ENCODE measurements around the gene INTS3. TPM values are rescaled to one million over a fixed set of nuclear protein-coding genes. Genes with fewer than 3 reads are reported as not detected.

Gene INTS3
- total and polyA plus RNA-seq, 2 of the 8 experiments (the other 6 are each of a cell fraction or from before 2014, with no cell fraction given), result 66.8 to 93.2 TPM

- H3K4me1 ChIP-seq (replicated peaks in 1 of 4; ENCODE audit: control insufficient read depth in 3 of 4, insufficient read depth in 4 of 4, low read length in 3 of 4), result peaks cover 0 to 17% (median 11%) of the 10 kb centered on the region in 4 experiments; a peak in 6 of 7 replicates
- no peak overlapping the region for H4K5ac ChIP-seq (ENCODE audit: insufficient read length, low read depth, low read length)
- FAIRE-seq, result no peak
- H3K23me2 ChIP-seq (ENCODE audit: low read depth, low read length), result peaks cover 11% of the 10 kb centered on the region
- no peaks in the 10 kb centered on the region for H3K27me3 ChIP-seq (replicated peaks in 1 of 4; ENCODE audit: control insufficient read depth in 3 of 4, extremely low read depth in 1 of 4, insufficient read depth in 3 of 4, low read length in 3 of 4)
- no peak overlapping the region for H2BK120ac ChIP-seq (replicated peaks; ENCODE audit: low read depth, low read length)
- H3K79me1 ChIP-seq (ENCODE audit: low read depth, low read length), result peaks cover 5% of the 10 kb centered on the region; the same call in 1 of the 2 replicates
- no peak overlapping the region for H4K91ac ChIP-seq (replicated peaks; ENCODE audit: insufficient read length, low read length)
- ChIA-PET POLR2A (ENCODE audit: partially characterized antibody) (interaction anchor here (0.6 to 3.9 kb wide), 4 partner anchors 10 to 220 kb away, joined by 3 to 14 read pairs (median 4); no protein-coding TSS in a partner anchor), CTCF (ENCODE audit: partially characterized antibody) (interaction anchor here (0.7 to 1.4 kb wide), 3 partner anchors 10 to 91 kb away, joined by 3 to 5 read pairs (median 4); no protein-coding TSS in a partner anchor)
- no peak overlapping the region for H3K4ac ChIP-seq (replicated peaks; ENCODE audit: insufficient read length, low read depth, low read length)
- H2BK12ac ChIP-seq (ENCODE audit: low read depth, low read length), result no peak overlapping the region
- no peak overlapping the region for H3K4me3 ChIP-seq (ENCODE audit: extremely low read depth in 1 of 4, insufficient read depth in 2 of 4, low read depth in 3 of 4, low read length in 4 of 4)
- no peak overlapping the region for H3K23ac ChIP-seq (ENCODE audit: insufficient read length)
- H2BK5ac ChIP-seq (ENCODE audit: low read depth, low read length), result no peak overlapping the region
- H2BK20ac ChIP-seq (ENCODE audit: low read length), result no peak overlapping the region
- no peak overlapping the region for H3K18ac ChIP-seq (ENCODE audit: extremely low read depth, low read length)
- TF ChIP-seq TAF7 (optimal IDR thresholded peaks at IDR 0.05; ENCODE audit: borderline replicate concordance, low read depth, low read length), result no peak
- no peak overlapping the region for H3K4me2 ChIP-seq (ENCODE audit: insufficient read depth in 1 of 2, low read depth in 2 of 2, low read length in 2 of 2)
- 88% methylated on average over 15 of the region's 18 CpGs; no CpG with 5 or more reads in 1 of the 2 experiments for WGBS, 2 experiments (ENCODE audit: extremely low coverage in 1 of 2, insufficient coverage in 1 of 2, insufficient read length in 1 of 2, insufficient replicate concordance in 2 of 2, low coverage in 1 of 2, low lambda C conversion rate in 2 of 2, missing lambda C conversion rate in 1 of 2)
- DNase-seq (ENCODE audit: low read depth in 1 of 2, low spot score in 2 of 2), result no peak
- no peak overlapping the region for H4K8ac ChIP-seq (ENCODE audit: extremely low read depth, insufficient read depth, low read length)
- H4K20me1 ChIP-seq (replicated peaks in 1 of 2; ENCODE audit: control insufficient read depth in 1 of 2, insufficient read depth in 2 of 2, low read length in 2 of 2), result no peaks in the 10 kb centered on the region
- H3K14ac ChIP-seq (ENCODE audit: insufficient read length), result no peak overlapping the region
- H3K9me3 ChIP-seq (ENCODE audit: insufficient read depth in 2 of 2, low read depth in 1 of 2, low read length in 1 of 2), result no peaks in the 10 kb centered on the region
- no peak overlapping the region for H2BK15ac ChIP-seq (ENCODE audit: low read length)
- no peaks in the 10 kb centered on the region for H3K36me3 ChIP-seq (ENCODE audit: control insufficient read depth in 2 of 4, insufficient read depth in 4 of 4, low read length in 3 of 4)
- H3K27ac ChIP-seq (ENCODE audit: low read depth, low read length), result no peak overlapping the region
- H2AK5ac ChIP-seq (ENCODE audit: low read depth, low read length), result no peak overlapping the region
- H3K56ac ChIP-seq (replicated peaks; ENCODE audit: insufficient read length, low read depth, low read length), result no peak overlapping the region
- H3K9ac ChIP-seq (replicated peaks in 1 of 4; ENCODE audit: extremely low read depth in 1 of 4, low read depth in 3 of 4, low read length in 3 of 4), result no peak overlapping the region
- no peak overlapping the region for H2AFZ ChIP-seq (ENCODE audit: low read length)
- no peaks in the 10 kb centered on the region; a peak in 1 of 4 replicates for H3K79me2 ChIP-seq (ENCODE audit: control insufficient read depth in 1 of 2, insufficient read depth in 2 of 2, low read length in 2 of 2)
These were observed 51.1 kb downstream of the INTS3 start for GRCh38 chr1:153778824-153779519.

Measured in H1 (cell line).